Stimulated activated CD8-positive, alpha-beta memory T cell treated with anti-CD3 and anti-CD28 coated beads, Interleukin-7, amount 100 ng/mL, for 1 hour (primary cell): ENCODE measurements around the gene POLR1G.
"Not testable (repeated sequence)": the region's sequence is repeated elsewhere in the genome, so short reads cannot be mapped to it uniquely, and the experiment has no call there.

ENCODE experiments used
- DNase-seq, 2 donors: peaks; one replicate each; pipeline ENCODE4 v3.0.0-alpha.2; 2020; ENCODE audit warnings: low read depth in 2 of 2

Gene POLR1G

GRCh38 chr19:45395821-45396617 lies 10.4 kb upstream of the POLR1G start:
- DNase-seq, result no peak

- no peak for DNase-seq
These were observed 6.3 kb upstream of the POLR1G start for GRCh38 chr19:45400192-45400591.

- DNase-seq, result no peak
These were observed 4.6 kb upstream of the POLR1G start for GRCh38 chr19:45401815-45402214.

- DNase-seq, result no peak
These were observed 4.0 kb upstream of the POLR1G start for GRCh38 chr19:45402298-45403061.

GRCh38 chr19:45403272-45403671 lies 3.2 kb upstream of the POLR1G start:
- DNase-seq, result no peak

GRCh38 chr19:45403781-45404556 lies 2.5 kb upstream of the POLR1G start:
- DNase-seq, result no peak

GRCh38 chr19:45404557-45405434 lies 1.6 kb upstream of the POLR1G start, which contains the start of gene PPP1R13L:
Gene PPP1R13L, minus strand, starts transcription at chr19:45405069. Its CDS starts 6,751 bp downstream, at chr19:45398318.
- DNase-seq, result no peak

GRCh38 chr19:45405435-45406225 lies 814 bp upstream of the POLR1G start:
- peak; percentile 55 to 63 for DNase-seq

GRCh38 chr19:45407091-45407375 lies 589 bp downstream of the POLR1G start:
- no peak for DNase-seq

GRCh38 chr19:45407585-45407984 lies 1.1 kb downstream of the POLR1G start:
- DNase-seq, result not testable (repeated sequence)

GRCh38 chr19:45408121-45408520 lies 1.7 kb downstream of the POLR1G start:
- no peak for DNase-seq

- DNase-seq, result no peak
These were observed 2.5 kb downstream of the POLR1G start for GRCh38 chr19:45408830-45409556.

- no peak for DNase-seq
These were observed 3.1 kb downstream of the POLR1G start for GRCh38 chr19:45409557-45409920.

- DNase-seq, result not testable (repeated sequence)
These were observed 3.9 kb downstream of the POLR1G start for GRCh38 chr19:45410330-45410729.

- no peak for DNase-seq
These were observed 7.1 kb downstream of the POLR1G start for GRCh38 chr19:45413497-45413896.

GRCh38 chr19:45414468-45414867 lies 8.0 kb downstream of the POLR1G start:
- DNase-seq, result no peak

- no peak for DNase-seq
These were observed 10.7 kb downstream of the POLR1G start for GRCh38 chr19:45417151-45417550.

- no peak for DNase-seq
These were observed 12.4 kb downstream of the POLR1G start for GRCh38 chr19:45418802-45419201.

GRCh38 chr19:45419396-45419795 lies 13.0 kb downstream of the POLR1G start:
- no peak for DNase-seq

- DNase-seq, result no peak
These were observed 13.5 kb downstream of the POLR1G start for GRCh38 chr19:45419895-45420294.
